ENCODE data around the gene PLOD3. TPM values are rescaled to one million over a fixed set of nuclear protein-coding genes. Genes with fewer than 3 reads are reported as not detected.

PLOD3 gene
- total RNA-seq, 5 donors from 2014 or later (not counting 1 experiment from before 2014, with no cell fraction given): 27.7 to 74.2 (median 58.8) TPM

- no peaks in the 10 kb centered on the region for H3K9me3 Mint-ChIP-seq
- Histone ChIP-seq H3K4me3 (ENCODE audit: control insufficient read depth in 1 of 2, extremely low read depth in 1 of 2, low read length in 1 of 2) (no peak overlapping the region), H3K36me3 (ENCODE audit: control insufficient read depth in 2 of 2, extremely low read depth in 1 of 2, insufficient read depth in 1 of 2, low read length in 1 of 2) (no peaks in the 10 kb centered on the region), H3K27ac (ENCODE audit: low read length) (no peak overlapping the region), H3K9me3 (no peaks in the 10 kb centered on the region), H3K27me3 (replicated peaks in 1 of 2; ENCODE audit: control insufficient read depth in 2 of 2, extremely low read depth in 1 of 2, insufficient read depth in 2 of 2, low read length in 1 of 2) (peaks cover 22 to 93% of the 10 kb centered on the region in 2 experiments), H3K4me1 (ENCODE audit: control insufficient read depth in 1 of 2, extremely low read depth in 1 of 2, insufficient read depth in 2 of 2, low read length in 2 of 2) (peaks cover 32 to 76% of the 10 kb centered on the region in 2 experiments)
- peaks cover under 1% of the 10 kb centered on the region for H3K36me3 Mint-ChIP-seq
- ChIA-PET POLR2A (interaction anchor here in 1 of 2 donors (0.6 kb wide), 1 partner anchor 1606 kb away, joined by 5 read pairs; no protein-coding TSS in a partner anchor), CTCF (no interaction called here)
- peaks cover 56 to 74% of the 10 kb centered on the region in 2 donors for H3K27me3 Mint-ChIP-seq
- ATAC-seq (replicated peaks in 1 of 4) (no peak), DNase-seq (no peak)
- H3K27ac Mint-ChIP-seq: no peak overlapping the region
- peaks cover 60 to 70% (median 62%) of the 10 kb centered on the region in 3 donors for H3K4me1 Mint-ChIP-seq
- H3K4me3 Mint-ChIP-seq: peak overlapping the region in 1 of 3 donors; percentile 86
- 11% methylated on average over 3 of the region's 11 CpGs for WGBS (ENCODE audit: insufficient coverage)
These were observed 50.8 kb downstream of the PLOD3 start for GRCh38 chr7:101166648-101166908.

- peaks cover 55 to 69% (median 57%) of the 10 kb centered on the region in 3 donors for H3K4me1 Mint-ChIP-seq
These were observed 51.3 kb downstream of the PLOD3 start for GRCh38 chr7:101165958-101166647.

DNA sequence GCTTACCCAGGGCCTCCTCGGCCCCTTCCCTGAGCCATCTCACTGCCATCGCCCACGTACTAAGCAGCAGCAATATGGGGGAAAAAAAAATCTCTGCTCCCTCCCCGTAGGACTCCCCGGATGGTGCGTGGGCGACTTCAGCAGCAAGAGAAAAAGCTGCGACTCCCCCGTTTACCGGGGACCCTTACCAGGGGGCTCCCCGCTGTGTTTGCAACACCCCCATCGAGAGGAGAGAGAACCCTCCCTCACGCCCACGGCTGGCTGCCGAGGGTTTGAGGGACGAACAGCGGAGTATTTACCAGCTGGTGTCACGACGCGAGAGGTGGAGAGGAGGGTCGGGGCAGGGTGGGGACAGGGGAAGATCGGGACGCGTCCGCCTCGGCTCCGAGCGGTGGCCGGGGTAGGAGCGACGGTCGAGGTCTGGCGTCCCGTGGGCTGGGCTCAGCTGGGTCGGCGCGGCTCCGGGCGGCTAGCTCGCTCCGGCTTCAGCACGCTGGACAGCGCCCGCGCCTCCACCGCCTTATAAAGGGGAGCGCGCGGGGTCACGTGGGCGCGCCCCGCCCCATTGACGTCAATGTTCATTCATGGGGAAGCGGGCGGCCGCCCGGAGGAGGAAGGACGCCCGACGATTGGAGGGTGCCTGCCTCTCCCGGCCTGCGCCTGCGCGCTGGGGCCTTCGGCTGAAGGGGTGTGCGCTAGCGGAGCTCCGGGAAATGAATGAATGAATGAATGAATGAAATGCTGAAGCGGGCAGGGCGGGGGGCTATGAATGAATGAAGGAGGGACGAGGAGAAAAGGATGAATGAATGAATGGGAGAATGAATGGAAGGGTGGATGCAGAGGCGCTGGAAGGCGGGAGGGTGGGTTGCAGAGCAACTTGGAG is 52.1 kb downstream of the PLOD3 start, which contains the start of gene VGF:
TSS of gene VGF (minus strand) at position 495 of the 883 bp plus-strand sequence. CDS start 726 bp downstream, outside the sequence.
- ATAC-seq (replicated peaks in 1 of 4) (peak; percentile 76 to 87 (median 78)), DNase-seq (peak; percentile 82 to 96 (median 91))
- peaks cover 45 to 67% of the 10 kb centered on the region in 2 donors for H3K27me3 Mint-ChIP-seq
- peak within 1 kb of the TSS; percentile 64 to 86 (median 65) for H3K4me3 Mint-ChIP-seq
- Histone ChIP-seq H3K27me3 (replicated peaks in 1 of 2; ENCODE audit: control insufficient read depth in 2 of 2, extremely low read depth in 1 of 2, insufficient read depth in 2 of 2, low read length in 1 of 2) (peaks cover 17 to 91% of the 10 kb centered on the region in 2 experiments), H3K9me3 (no peaks in the 10 kb centered on the region), H3K4me3 (ENCODE audit: control insufficient read depth in 1 of 2, extremely low read depth in 1 of 2, low read length in 1 of 2) (peak within 1 kb of the TSS; percentile 5 to 54), H3K36me3 (ENCODE audit: control insufficient read depth in 2 of 2, extremely low read depth in 1 of 2, insufficient read depth in 1 of 2, low read length in 1 of 2) (no peaks in the 10 kb centered on the region), H3K27ac (ENCODE audit: low read length) (no peak within 1 kb of the TSS), H3K4me1 (ENCODE audit: control insufficient read depth in 1 of 2, extremely low read depth in 1 of 2, insufficient read depth in 2 of 2, low read length in 2 of 2) (peaks cover 20 to 63% of the 10 kb centered on the region in 2 experiments)
- no peaks in the 10 kb centered on the region for H3K9me3 Mint-ChIP-seq
- POLR2A ChIA-PET: interaction anchor here in 1 of 2 donors (0.6 to 0.7 kb wide), 2 partner anchors 53 to 1017 kb away, joined by 3 read pairs; partner anchors contain the start of gene ZNHIT1
- peaks cover 7% of the 10 kb centered on the region for H3K36me3 Mint-ChIP-seq
- peaks cover 47 to 61% (median 49%) of the 10 kb centered on the region in 3 donors for H3K4me1 Mint-ChIP-seq
- 2% methylated on average over 60 of the region's 74 CpGs for WGBS (ENCODE audit: insufficient coverage)
- CTCF ChIA-PET: interaction anchor here (0.9 to 1.9 kb wide), 3 partner anchors 9 to 21 kb away, joined by 3 to 6 read pairs (median 3); no protein-coding TSS in a partner anchor
- H3K27ac Mint-ChIP-seq: peak within 1 kb of the TSS in 1 of 2 donors; percentile 82

More at GRCh38 chr7:101165958-101166647, 51.3 kb downstream of the PLOD3 start:
- POLR2A ChIA-PET: interaction anchor here in 1 of 2 donors (0.6 kb wide), 1 partner anchor 1606 kb away, joined by 5 read pairs; no protein-coding TSS in a partner anchor
- no peaks in the 10 kb centered on the region for H3K36me3 ChIP-seq (ENCODE audit: control insufficient read depth in 2 of 2, extremely low read depth in 1 of 2, insufficient read depth in 1 of 2, low read length in 1 of 2)
- peaks cover 28 to 71% of the 10 kb centered on the region in 2 experiments for H3K4me1 ChIP-seq (ENCODE audit: control insufficient read depth in 1 of 2, extremely low read depth in 1 of 2, insufficient read depth in 2 of 2, low read length in 2 of 2)
- DNase-seq (no peak), ATAC-seq (replicated peaks in 1 of 4) (no peak)
- Mint-ChIP-seq H3K4me3 (peak overlapping the region; percentile 64 to 86 (median 65)), H3K27ac (peak overlapping the region in 1 of 2 donors; percentile 82), H3K36me3 (peaks cover 5% of the 10 kb centered on the region), H3K27me3 (peaks cover 51 to 74% of the 10 kb centered on the region in 2 donors), H3K9me3 (no peaks in the 10 kb centered on the region)
- 4% methylated on average over 21 of the region's 38 CpGs for WGBS (ENCODE audit: insufficient coverage)
- peak overlapping the region; percentile 5 to 54 for H3K4me3 ChIP-seq (ENCODE audit: control insufficient read depth in 1 of 2, extremely low read depth in 1 of 2, low read length in 1 of 2)
- H3K27ac ChIP-seq (ENCODE audit: low read length): no peak overlapping the region
- CTCF ChIA-PET: interaction anchor here in 1 of 2 donors (1.4 to 1.9 kb wide), 2 partner anchors 8 to 22 kb away, joined by 3 to 6 read pairs; no protein-coding TSS in a partner anchor
- H3K9me3 ChIP-seq: no peaks in the 10 kb centered on the region
- peaks cover 22 to 93% of the 10 kb centered on the region in 2 experiments for H3K27me3 ChIP-seq (replicated peaks in 1 of 2; ENCODE audit: control insufficient read depth in 2 of 2, extremely low read depth in 1 of 2, insufficient read depth in 2 of 2, low read length in 1 of 2)

- ChIA-PET POLR2A (no interaction called here), CTCF (interaction anchor here (0.9 to 1.9 kb wide), 2 partner anchors 8 to 20 kb away, joined by 3 to 6 read pairs; no protein-coding TSS in a partner anchor)
- H3K27me3 ChIP-seq (replicated peaks in 1 of 2; ENCODE audit: control insufficient read depth in 2 of 2, extremely low read depth in 1 of 2, insufficient read depth in 2 of 2, low read length in 1 of 2): peaks cover 13 to 91% of the 10 kb centered on the region in 2 experiments
- Mint-ChIP-seq H3K9me3 (no peaks in the 10 kb centered on the region), H3K27ac (peak overlapping the region in 1 of 2 donors; percentile 36), H3K4me1 (peaks cover 37 to 51% (median 38%) of the 10 kb centered on the region in 3 donors), H3K27me3 (peaks cover 39 to 57% of the 10 kb centered on the region in 2 donors), H3K36me3 (peaks cover 13% of the 10 kb centered on the region), H3K4me3 (peak overlapping the region in 2 of 3 donors; percentile 31 to 86)
- peaks cover 0 to 1% of the 10 kb centered on the region in 2 donors for H3K36me3 ChIP-seq (ENCODE audit: control insufficient read depth in 2 of 2, extremely low read depth in 1 of 2, insufficient read depth in 1 of 2, low read length in 1 of 2)
- DNase-seq: peak in 1 of 35 experiments; percentile 19
- H3K4me1 ChIP-seq (ENCODE audit: control insufficient read depth in 1 of 2, extremely low read depth in 1 of 2, insufficient read depth in 2 of 2, low read length in 2 of 2): peaks cover 16 to 53% of the 10 kb centered on the region in 2 experiments
- no peak for ATAC-seq (replicated peaks in 1 of 4)
- no peaks in the 10 kb centered on the region for H3K9me3 ChIP-seq
- peak overlapping the region in 1 of 2 donors; percentile 52 for H3K4me3 ChIP-seq (ENCODE audit: control insufficient read depth in 1 of 2, extremely low read depth in 1 of 2, low read length in 1 of 2)
- no peak overlapping the region for H3K27ac ChIP-seq (ENCODE audit: low read length)
- WGBS (ENCODE audit: insufficient coverage): 5% methylated on average over 73 of the region's 75 CpGs
These were observed 53.1 kb downstream of the PLOD3 start for GRCh38 chr7:101164071-101164840.

- Histone ChIP-seq H3K9me3 (no peaks in the 10 kb centered on the region), H3K36me3 (ENCODE audit: control insufficient read depth in 2 of 2, extremely low read depth in 1 of 2, insufficient read depth in 1 of 2, low read length in 1 of 2) (peaks cover 0 to 5% of the 10 kb centered on the region in 2 donors), H3K4me1 (ENCODE audit: control insufficient read depth in 1 of 2, extremely low read depth in 1 of 2, insufficient read depth in 2 of 2, low read length in 2 of 2) (peaks cover 16 to 52% of the 10 kb centered on the region in 2 experiments), H3K27ac (ENCODE audit: low read length) (no peak overlapping the region), H3K27me3 (replicated peaks in 1 of 2; ENCODE audit: control insufficient read depth in 2 of 2, extremely low read depth in 1 of 2, insufficient read depth in 2 of 2, low read length in 1 of 2) (peaks cover 11 to 87% of the 10 kb centered on the region in 2 experiments), H3K4me3 (ENCODE audit: control insufficient read depth in 1 of 2, extremely low read depth in 1 of 2, low read length in 1 of 2) (peak overlapping the region; percentile 44 to 57)
- H3K36me3 Mint-ChIP-seq: peaks cover 18% of the 10 kb centered on the region
- no peak overlapping the region for H3K27ac Mint-ChIP-seq
- peak overlapping the region; percentile 62 to 86 (median 68) for H3K4me3 Mint-ChIP-seq
- H3K9me3 Mint-ChIP-seq: no peaks in the 10 kb centered on the region
- ChIA-PET POLR2A (no interaction called here), CTCF (interaction anchor here (0.6 to 0.8 kb wide), 2 partner anchors 9 to 1246 kb away, joined by 3 to 4 read pairs; partner anchors contain the start of gene AP1S1 (in 1 of the 2))
- 2% methylated on average over 72 of the region's 92 CpGs for WGBS (ENCODE audit: insufficient coverage)
- ATAC-seq (replicated peaks in 1 of 4) (peak in 3 of 4 experiments; percentile 23 to 33 (median 31)), DNase-seq (peak in 3 of 35 experiments; percentile 23 to 47 (median 23))
- H3K27me3 Mint-ChIP-seq: peaks cover 32 to 51% of the 10 kb centered on the region in 2 donors
- H3K4me1 Mint-ChIP-seq: peaks cover 31 to 46% (median 31%) of the 10 kb centered on the region in 3 donors
These were observed 53.9 kb downstream of the PLOD3 start for GRCh38 chr7:101163279-101164070.
